LNCaP clone FGC (cell line): ENCODE data around the gene IL4I1.

Source experiments
- DNase-seq: peaks from one replicate; pipeline ENCODE4 v3.0.0-alpha.2; 2011; ENCODE audit warnings: low read depth
- H3K4me3 ChIP-seq: 2 replicates; pipeline ENCODE4 v1.5.1; 2011; ENCODE audit warnings: mild to moderate bottlenecking, low read depth, low read length, control low read depth
- CTCF ChIP-seq: IDR thresholded peaks from 2 replicates; pipeline ENCODE4 v1.5.1; 2012; ENCODE audit warnings: mild to moderate bottlenecking; ENCODE audit not compliant: control insufficient read depth, insufficient read depth; ENCODE audit errors: extremely low read depth

IL4I1 gene

DNA sequence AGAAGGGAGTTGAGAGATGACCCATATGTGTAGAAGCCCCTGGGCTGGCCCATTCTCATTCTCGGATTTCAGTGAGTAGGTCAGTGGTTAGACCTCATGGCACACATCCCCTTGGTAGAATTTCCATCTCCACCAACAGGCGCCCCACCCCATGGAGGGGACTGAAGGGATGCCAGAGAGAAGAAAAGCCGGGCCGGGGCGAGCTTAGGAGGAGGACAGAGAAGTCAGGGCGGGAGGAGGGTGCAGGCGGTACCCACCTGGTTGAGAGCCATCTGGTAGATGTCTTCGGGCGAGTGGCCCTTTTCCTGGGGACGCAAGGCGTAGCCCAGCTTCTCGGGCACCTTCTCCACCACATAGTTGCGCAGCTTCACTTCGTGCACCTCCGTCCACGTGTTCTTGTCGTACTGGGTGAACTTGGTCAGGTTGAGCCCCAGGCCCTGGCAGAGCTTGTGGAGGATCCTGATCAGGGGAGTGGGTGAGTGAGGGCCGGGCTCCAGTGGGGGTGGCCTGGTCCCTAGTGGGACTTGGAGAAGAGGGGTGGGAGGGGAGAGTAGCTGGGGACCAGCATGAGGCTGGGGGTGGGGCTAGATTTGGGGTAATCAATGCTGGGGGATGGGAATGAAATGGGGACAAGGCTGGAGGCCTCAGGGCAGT lies 2.5 kb downstream of the IL4I1 start:
- H3K4me3 ChIP-seq, result no peak overlapping the region
- TF ChIP-seq CTCF, result no peak
- DNase-seq, result no peak

DNA sequence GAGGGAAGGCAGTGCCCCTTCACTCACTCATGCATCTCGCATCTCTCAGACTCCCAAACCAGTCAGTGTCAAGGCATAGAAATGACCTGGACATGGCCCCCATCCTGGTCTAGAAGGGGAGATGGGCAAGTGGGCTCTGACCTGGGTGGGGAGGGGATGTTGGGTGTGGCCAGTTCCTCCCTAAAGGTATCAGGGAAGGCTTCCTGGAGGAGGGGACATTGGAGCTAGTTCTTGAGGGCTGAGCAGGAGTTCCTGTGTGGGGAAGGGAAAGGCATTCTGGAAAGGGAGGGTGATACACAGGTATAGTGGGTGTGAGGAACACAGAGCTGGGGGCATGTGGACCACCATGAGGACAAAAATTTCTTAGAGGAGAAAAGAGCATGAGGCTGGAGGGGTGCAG lies 4.0 kb downstream of the IL4I1 start:
- H3K4me3 ChIP-seq, result no peak overlapping the region
- TF ChIP-seq CTCF, result no peak
- no peak for DNase-seq

DNA sequence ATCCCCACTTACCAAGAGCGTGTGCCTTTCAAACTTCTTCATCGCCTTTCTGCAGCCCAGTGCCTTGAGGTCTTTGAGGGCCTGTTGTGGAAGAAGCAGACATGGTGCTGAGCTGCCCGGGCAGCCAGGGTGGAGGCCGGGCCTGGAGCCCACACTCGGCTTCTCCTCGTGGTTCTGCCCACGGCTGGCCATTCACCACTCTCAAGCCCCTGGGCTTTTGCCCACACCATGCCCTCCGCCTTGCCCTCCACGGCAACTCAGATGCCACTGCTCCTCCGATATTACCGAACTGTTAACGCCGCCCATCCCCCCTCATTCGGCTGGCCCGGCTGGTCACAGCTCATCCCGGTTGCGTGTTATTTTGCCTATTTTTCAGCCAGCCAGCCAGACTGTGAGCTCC lies 5.3 kb downstream of the IL4I1 start:
- no peak for DNase-seq
- H3K4me3 ChIP-seq, result no peak overlapping the region
- no peak for TF ChIP-seq CTCF

- peak overlapping the region; percentile 31; the same call in 1 of the 2 replicates for H3K4me3 ChIP-seq
- no peak for DNase-seq
- no peak for TF ChIP-seq CTCF
Measured at GRCh38 chr19:49890349-49891311, 6.1 kb downstream of the IL4I1 start.

- TF ChIP-seq CTCF, result peak; percentile 54
- no peak for DNase-seq
- peak overlapping the region; percentile 31; the same call in 1 of the 2 replicates for H3K4me3 ChIP-seq
Measured at GRCh38 chr19:49889687-49890348, 6.9 kb downstream of the IL4I1 start.

GRCh38 chr19:49889038-49889686 lies 7.5 kb downstream of the IL4I1 start:
- H3K4me3 ChIP-seq, result no peak overlapping the region
- no peak for DNase-seq
- TF ChIP-seq CTCF, result no peak
